DOHH2 (cell line): ENCODE results near the gene RPL18A.

Experiments used
- H3F3A ChIP-seq: fragments of 200-600 bp; sonication (generic), shearing (Covaris generic); 2 replicates; pipeline ENCODE4 v1.6.0; 2016; ENCODE audit warnings: antibody characterized with exemption, mild to moderate bottlenecking; ENCODE audit not compliant: control insufficient read depth, insufficient read depth
- H3K27ac ChIP-seq: fragments of 200-600 bp; sonication (generic); 2 replicates; pipeline ENCODE4 v1.5.1; 2014; ENCODE audit warnings: low read depth, mild to moderate bottlenecking, low read length, moderate library complexity
- H3K27me3 ChIP-seq: fragments of 200-600 bp; sonication (generic); 2 replicates; pipeline ENCODE4 v1.6.1; 2014; ENCODE audit warnings: mild to moderate bottlenecking, low read length, mixed read lengths; ENCODE audit not compliant: control insufficient read depth
- H3K36me3 ChIP-seq: fragments of 200-600 bp; sonication (generic); 2 replicates; pipeline ENCODE4 v1.6.1; 2014; ENCODE audit warnings: mild to moderate bottlenecking, low read length, moderate library complexity, mixed read lengths; ENCODE audit not compliant: control insufficient read depth
- H3K4me1 ChIP-seq: fragments of 200-600 bp; sonication (generic); 2 replicates; pipeline ENCODE4 v1.6.1; 2014; ENCODE audit warnings: mild to moderate bottlenecking, low read length, mixed read lengths; ENCODE audit not compliant: control insufficient read depth
- H3K4me2 ChIP-seq: fragments of 200-600 bp; sonication (generic); 2 replicates; pipeline ENCODE4 v1.6.0; 2014; ENCODE audit warnings: mild to moderate bottlenecking, low read length, moderate library complexity
- H3K4me3 ChIP-seq: fragments of 200-600 bp; sonication (generic); 2 replicates; pipeline ENCODE4 v1.5.1; 2014; ENCODE audit warnings: mild to moderate bottlenecking, low read length, mixed read lengths
- H3K79me2 ChIP-seq: fragments of 200-600 bp; sonication (generic); 2 replicates; pipeline ENCODE4 v1.6.1; 2014; ENCODE audit warnings: mild to moderate bottlenecking, low read length, mixed read lengths; ENCODE audit not compliant: control insufficient read depth
- H3K9me2 ChIP-seq: fragments of 200-600 bp; sonication (generic); replicated peaks from 2 replicates; pipeline ENCODE4 v1.6.1; 2014; ENCODE audit warnings: mild to moderate bottlenecking, low read length, mixed read lengths; ENCODE audit not compliant: control insufficient read depth
- H3K9me3 ChIP-seq: fragments of 200-600 bp; sonication (generic); 2 replicates; pipeline ENCODE4 v1.6.1; 2014; ENCODE audit warnings: antibody characterized with exemption, low read length, mixed read lengths; ENCODE audit not compliant: control insufficient read depth, insufficient read depth
- H4K20me1 ChIP-seq: fragments of 200-600 bp; sonication (generic); 2 replicates; pipeline ENCODE4 v1.6.0; 2014; ENCODE audit warnings: low read depth, mild to moderate bottlenecking, antibody characterized with exemption, low read length, moderate library complexity; ENCODE audit not compliant: control insufficient read depth, insufficient read depth
- EZH2phosphoT487 ChIP-seq: fragments of 200-600 bp; sonication (generic); IDR thresholded peaks from 2 replicates; pipeline ENCODE4 v1.6.1; 2017; ENCODE audit warnings: borderline replicate concordance, mild to moderate bottlenecking, antibody characterized with exemption, low read length, moderate library complexity, mixed read lengths
- TF ChIP-seq, protein P1 (sequence below): fragments of 200-600 bp; sonication (generic); IDR thresholded peaks from one replicate; pipeline ENCODE4 v1.5.1; 2014; ENCODE audit warnings: antibody characterized with exemption, mild to moderate bottlenecking, low read depth, low read length; ENCODE audit not compliant: poor library complexity, severe bottlenecking

Gene RPL18A

GRCh38 chr19:17837972-17838371 is 21.7 kb upstream of the RPL18A start:
- Histone ChIP-seq H3K9me3 (no peaks in the 10 kb centered on the region), H3K4me3 (no peak overlapping the region), H3K27me3 (no peaks in the 10 kb centered on the region), H3K27ac (no peak overlapping the region), H3K9me2 (no peaks in the 10 kb centered on the region), H3F3A (no peaks in the 10 kb centered on the region), H3K79me2 (no peaks in the 10 kb centered on the region), H3K4me2 (no peak overlapping the region), H3K4me1 (no peaks in the 10 kb centered on the region), H3K36me3 (no peaks in the 10 kb centered on the region), H4K20me1 (no peaks in the 10 kb centered on the region)
- TF ChIP-seq, protein P1, sequence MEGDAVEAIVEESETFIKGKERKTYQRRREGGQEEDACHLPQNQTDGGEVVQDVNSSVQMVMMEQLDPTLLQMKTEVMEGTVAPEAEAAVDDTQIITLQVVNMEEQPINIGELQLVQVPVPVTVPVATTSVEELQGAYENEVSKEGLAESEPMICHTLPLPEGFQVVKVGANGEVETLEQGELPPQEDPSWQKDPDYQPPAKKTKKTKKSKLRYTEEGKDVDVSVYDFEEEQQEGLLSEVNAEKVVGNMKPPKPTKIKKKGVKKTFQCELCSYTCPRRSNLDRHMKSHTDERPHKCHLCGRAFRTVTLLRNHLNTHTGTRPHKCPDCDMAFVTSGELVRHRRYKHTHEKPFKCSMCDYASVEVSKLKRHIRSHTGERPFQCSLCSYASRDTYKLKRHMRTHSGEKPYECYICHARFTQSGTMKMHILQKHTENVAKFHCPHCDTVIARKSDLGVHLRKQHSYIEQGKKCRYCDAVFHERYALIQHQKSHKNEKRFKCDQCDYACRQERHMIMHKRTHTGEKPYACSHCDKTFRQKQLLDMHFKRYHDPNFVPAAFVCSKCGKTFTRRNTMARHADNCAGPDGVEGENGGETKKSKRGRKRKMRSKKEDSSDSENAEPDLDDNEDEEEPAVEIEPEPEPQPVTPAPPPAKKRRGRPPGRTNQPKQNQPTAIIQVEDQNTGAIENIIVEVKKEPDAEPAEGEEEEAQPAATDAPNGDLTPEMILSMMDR, result no peak
- TF ChIP-seq EZH2phosphoT487, result no peak

- H3K4me2 ChIP-seq, result no peak overlapping the region
- TF ChIP-seq EZH2phosphoT487, result no peak
- TF ChIP-seq, protein P1, result no peak
These were observed 19.7 kb upstream of the RPL18A start for GRCh38 chr19:17840019-17840418.

GRCh38 chr19:17841371-17841809 is 18.3 kb upstream of the RPL18A start:
- no peak overlapping the region for H3K4me2 ChIP-seq

More at GRCh38 chr19:17840019-17840418, 19.7 kb upstream of the RPL18A start:
- Histone ChIP-seq H3K4me3 (no peak overlapping the region), H3F3A (no peaks in the 10 kb centered on the region), H3K27me3 (no peaks in the 10 kb centered on the region), H3K36me3 (no peaks in the 10 kb centered on the region), H3K79me2 (no peaks in the 10 kb centered on the region), H4K20me1 (no peaks in the 10 kb centered on the region), H3K27ac (no peak overlapping the region), H3K4me1 (no peaks in the 10 kb centered on the region), H3K9me3 (no peaks in the 10 kb centered on the region), H3K9me2 (no peaks in the 10 kb centered on the region)

More at GRCh38 chr19:17841371-17841809, 18.3 kb upstream of the RPL18A start:
- Histone ChIP-seq H4K20me1 (no peaks in the 10 kb centered on the region), H3K4me3 (no peak overlapping the region), H3K9me3 (no peaks in the 10 kb centered on the region), H3K27ac (no peak overlapping the region), H3K4me1 (no peaks in the 10 kb centered on the region), H3F3A (no peaks in the 10 kb centered on the region), H3K79me2 (no peaks in the 10 kb centered on the region), H3K9me2 (no peaks in the 10 kb centered on the region), H3K36me3 (no peaks in the 10 kb centered on the region), H3K27me3 (no peaks in the 10 kb centered on the region)
- no peak for TF ChIP-seq EZH2phosphoT487
- TF ChIP-seq, protein P1, result no peak
